Spleen (tissue), 11 donors: ENCODE results near the gene TPX2. TPM values are rescaled to one million over a fixed set of nuclear protein-coding genes. Genes with fewer than 3 reads are reported as not detected.

ENCODE experiments used
- DNase-seq: peaks from one replicate; pipeline ENCODE4 v3.0.0-alpha.2; 2020
- H3K27ac ChIP-seq, 8 donors: fragments of 200-600 bp; sonication (generic) in 7 of 8; 1 replicate in 4 of 8; 2 replicates in 4 of 8; pipeline versions ENCODE4 v1.5.0 to v1.8.0; 2016 to 2021; ENCODE audit warnings: inconsistent platforms in 4 of 8, mild to moderate bottlenecking in 4 of 8, moderate library complexity in 1 of 8
- H3K27me3 ChIP-seq, 7 donors: fragments of 200-600 bp; sonication (generic) in 6 of 7; replicated peaks in 1 of 7; 1 replicate in 4 of 7; 2 replicates in 3 of 7; pipeline versions ENCODE4 v1.5.0 to v1.8.0; 2016 to 2021; ENCODE audit warnings: inconsistent platforms in 3 of 7, mild to moderate bottlenecking in 1 of 7
- H3K36me3 ChIP-seq, 6 donors: fragments of 200-600 bp; sonication (generic) in 5 of 6; 1 replicate in 4 of 6; 2 replicates in 2 of 6; pipeline versions ENCODE4 v1.5.0 to v1.8.0; 2016 to 2021; ENCODE audit warnings: inconsistent platforms in 2 of 6
- H3K4me1 ChIP-seq, 6 donors: fragments of 200-600 bp; sonication (generic) in 5 of 6; 1 replicate in 3 of 6; 2 replicates in 3 of 6; pipeline versions ENCODE4 v1.5.0 to v1.8.0; 2016 to 2021; ENCODE audit warnings: inconsistent platforms in 3 of 6
- H3K4me3 ChIP-seq, 8 donors: fragments of 200-600 bp; sonication (generic) in 7 of 8; 1 replicate in 4 of 8; 2 replicates in 4 of 8; pipeline versions ENCODE4 v1.5.0 to v1.8.0; 2016 to 2021; ENCODE audit warnings: inconsistent platforms in 4 of 8, mild to moderate bottlenecking in 4 of 8, moderate library complexity in 2 of 8
- H3K9me3 ChIP-seq, 8 donors: fragments of 200-600 bp; sonication (generic) in 7 of 8; 1 replicate in 4 of 8; 2 replicates in 4 of 8; pipeline versions ENCODE4 v1.5.0 to v1.8.0; 2016 to 2021; ENCODE audit warnings: inconsistent platforms in 4 of 8
- CTCF ChIP-seq, 11 experiments: fragments of 200-600 bp in 7 of 11; fragments of 450-650 bp in 4 of 11; sonication (generic) in 4 of 11; IDR thresholded peaks in 8 of 11; conservative IDR thresholded peaks in 3 of 11; 1 replicate in 7 of 11; 2 replicates in 4 of 11; pipeline versions ENCODE4 v1.4.0 to v1.8.0; 2016 to 2021; ENCODE audit warnings: antibody characterized with exemption in 11 of 11, inconsistent platforms in 4 of 11, mild to moderate bottlenecking in 1 of 11
- POLR2A ChIP-seq, 3 donors: fragments of 450-650 bp; IDR thresholded peaks; one replicate each; pipeline ENCODE4 v1.5.1; 2017; ENCODE audit warnings: antibody characterized with exemption in 3 of 3, mild to moderate bottlenecking in 1 of 3
- POLR2AphosphoS5 ChIP-seq, 3 donors: sonication (generic); formaldehyde crosslinking; IDR thresholded peaks; one replicate each; pipeline ENCODE4 v1.5.1; 2017; ENCODE audit warnings: antibody characterized with exemption in 3 of 3
- whole genome bisulfite sequencing, 5 donors: extraction: QIAGEN DNeasy Blood & Tissue Kit in 3 of 5; methylation state at CpG; one replicate each; pipeline versions ENCODE4 v1.1.5 to v1.1.7; 2013 to 2018; 5-methylcytosine and 5-hydroxymethylcytosine counted together
- intact Hi-C: fragments of 100-400 bp; cut with DNase I; formaldehyde crosslinking; loops from one replicate; pipeline ENCODE4 v1.15.0; 2023; ENCODE audit warnings: low total_unique reads
- polyA plus RNA-seq, 3 donors: library from polyadenylated mRNA; stranded (reverse); fragments of 200-250 nt; gene quantifications; one replicate each; pipeline ENCODE4 v1.2.1, GENCODE V29; 2013
- total RNA-seq, 7 donors: library from RNA; depleted of rRNA in 3 of 7; stranded (reverse); fragments of >200 nt in 3 of 7; fragmentation: NEBNext Ultra II Directional in 4 of 7; extraction: Animal tissue kit (Norgen Biotek cat#: 25700) in 4 of 7; gene quantifications; one replicate each; pipeline versions ENCODE4 v1.1.0 to v1.2.1, GENCODE V29; 2016 to 2021
- donor health status: healthy with polysubstance abuse.
- donor health status: DM: no; HTN: no; CAD: no; lungs with moderate emphysema.
- donor health status: DM: no; HTN: no; CAD: no.
- donor health status: Bipolar disorder and iron deficiency.
- donor health status: healthy.
- donor health status: DM: no; HTN: no; CAD: no.
- donor health status: DM: yes; HTN: yes; CAD: no.

The TPX2 gene
- total and polyA plus RNA-seq, 10 donors: 1.4 to 16.2 (median 7.2) TPM

GRCh38 chr20:31806564-31807355 lies 67.7 kb downstream of the TPX2 start:
- H3K27ac ChIP-seq: no peak overlapping the region
- no peaks in the 10 kb centered on the region for H3K27me3 ChIP-seq
- TF ChIP-seq POLR2A (IDR thresholded peaks at IDR 0.05): no peak
- no peak for TF ChIP-seq POLR2AphosphoS5 (IDR thresholded peaks at IDR 0.05)
- H3K4me3 ChIP-seq: no peak overlapping the region
- peaks cover 0 to 20% (median 13%) of the 10 kb centered on the region in 6 donors for H3K4me1 ChIP-seq
- intact Hi-C loops: no loop called here
- peaks cover 0 to 46% (median 0%) of the 10 kb centered on the region in 6 donors for H3K36me3 ChIP-seq
- no peak for DNase-seq
- WGBS, 5 donors: 47 to 69% (median 62%) methylated on average over 8 of the region's 8 CpGs
- H3K9me3 ChIP-seq: no peaks in the 10 kb centered on the region

DNA sequence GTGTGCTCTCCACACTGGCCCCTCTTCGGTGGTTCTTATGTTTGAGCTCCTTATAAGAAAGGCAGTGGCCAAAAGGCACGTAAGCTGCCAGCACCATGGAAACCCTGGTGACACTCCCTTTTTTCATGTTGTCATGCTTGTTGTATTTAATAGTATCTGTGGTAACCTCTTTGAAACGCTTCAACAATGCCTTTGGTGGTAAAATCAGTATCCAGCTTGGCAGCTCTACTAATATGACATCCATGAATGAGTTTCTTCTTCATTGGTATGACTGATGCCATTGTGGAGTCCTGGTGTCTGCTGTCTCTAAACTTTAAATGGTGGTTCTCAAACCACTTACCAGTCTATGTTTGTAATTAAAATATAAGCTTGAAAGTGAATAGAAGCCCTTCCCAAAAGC lies 69.4 kb downstream of the TPX2 start:
- WGBS, 5 donors: 81 to 95% (median 90%) methylated on average over 3 of the region's 3 CpGs
- intact Hi-C loops: no loop called here
- Histone ChIP-seq H3K36me3 (peaks cover 0 to 29% (median 0%) of the 10 kb centered on the region in 6 donors), H3K4me1 (peaks cover 4 to 34% (median 18%) of the 10 kb centered on the region in 6 donors), H3K27me3 (no peaks in the 10 kb centered on the region), H3K4me3 (no peak overlapping the region), H3K27ac (no peak overlapping the region), H3K9me3 (no peaks in the 10 kb centered on the region)
- DNase-seq: no peak
- TF ChIP-seq POLR2A (IDR thresholded peaks at IDR 0.05) (no peak), CTCF (IDR thresholded peaks at IDR 0.05 in 8 of 11, conservative IDR thresholded peaks at IDR 0.05 in 3 of 11) (no peak), POLR2AphosphoS5 (IDR thresholded peaks at IDR 0.05) (no peak)

DNA sequence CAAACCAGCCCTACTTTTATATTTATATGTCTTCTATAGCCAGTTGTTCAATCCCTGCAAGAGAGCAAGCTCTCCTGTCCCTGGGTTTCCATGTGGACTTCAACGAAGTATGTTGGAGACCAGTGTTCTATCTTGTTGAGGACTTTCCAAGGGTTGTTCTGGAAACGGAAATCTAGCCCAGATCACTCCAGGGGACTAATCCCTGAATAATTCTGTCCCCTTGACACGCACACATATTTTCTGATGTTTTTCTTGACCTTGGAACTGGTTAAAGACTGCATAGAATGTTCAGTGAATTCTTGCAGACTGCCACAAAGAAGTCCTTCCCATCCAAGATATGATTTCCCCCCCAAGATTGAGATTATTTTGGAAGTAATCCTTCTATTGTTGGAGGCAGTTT lies 70.6 kb downstream of the TPX2 start:
- Histone ChIP-seq H3K4me1 (peaks cover 4 to 34% (median 18%) of the 10 kb centered on the region in 6 donors), H3K36me3 (peaks cover 0 to 17% (median 0%) of the 10 kb centered on the region in 6 donors), H3K27me3 (no peaks in the 10 kb centered on the region), H3K27ac (no peak overlapping the region), H3K4me3 (no peak overlapping the region), H3K9me3 (no peaks in the 10 kb centered on the region)
- WGBS, 5 donors: 79 to 90% (median 83%) methylated on average over 3 of the region's 3 CpGs
- no peak for DNase-seq
- intact Hi-C loops: no loop called here
- TF ChIP-seq POLR2A (IDR thresholded peaks at IDR 0.05) (no peak), CTCF (IDR thresholded peaks at IDR 0.05 in 8 of 11, conservative IDR thresholded peaks at IDR 0.05 in 3 of 11) (no peak), POLR2AphosphoS5 (IDR thresholded peaks at IDR 0.05) (no peak)

- WGBS, 5 donors: 90 to 95% (median 93%) methylated on average over 4 of the region's 4 CpGs
- intact Hi-C loops: no loop called here
- TF ChIP-seq CTCF (IDR thresholded peaks at IDR 0.05 in 8 of 11, conservative IDR thresholded peaks at IDR 0.05 in 3 of 11): no peak
- no peak for TF ChIP-seq POLR2AphosphoS5 (IDR thresholded peaks at IDR 0.05)
- no peak for TF ChIP-seq POLR2A (IDR thresholded peaks at IDR 0.05)
- H3K36me3 ChIP-seq: peaks cover 0 to 6% (median 0%) of the 10 kb centered on the region in 6 donors
- no peaks in the 10 kb centered on the region for H3K27me3 ChIP-seq
- no peak for DNase-seq
- H3K9me3 ChIP-seq: no peaks in the 10 kb centered on the region
- no peak overlapping the region for H3K4me3 ChIP-seq
- H3K4me1 ChIP-seq: peaks cover 7 to 41% (median 25%) of the 10 kb centered on the region in 6 donors
- no peak overlapping the region for H3K27ac ChIP-seq
Measured at GRCh38 chr20:31811198-31811597, 72.1 kb downstream of the TPX2 start.
